Smooth muscle cell of the brain vasculature (primary cell): ENCODE measurements around the gene CDCP2.

Experiments
- DNase-seq: peaks from one replicate; pipeline ENCODE4 v3.0.0-alpha.2; 2012; ENCODE audit warnings: low read depth, low spot score

The CDCP2 gene

DNA sequence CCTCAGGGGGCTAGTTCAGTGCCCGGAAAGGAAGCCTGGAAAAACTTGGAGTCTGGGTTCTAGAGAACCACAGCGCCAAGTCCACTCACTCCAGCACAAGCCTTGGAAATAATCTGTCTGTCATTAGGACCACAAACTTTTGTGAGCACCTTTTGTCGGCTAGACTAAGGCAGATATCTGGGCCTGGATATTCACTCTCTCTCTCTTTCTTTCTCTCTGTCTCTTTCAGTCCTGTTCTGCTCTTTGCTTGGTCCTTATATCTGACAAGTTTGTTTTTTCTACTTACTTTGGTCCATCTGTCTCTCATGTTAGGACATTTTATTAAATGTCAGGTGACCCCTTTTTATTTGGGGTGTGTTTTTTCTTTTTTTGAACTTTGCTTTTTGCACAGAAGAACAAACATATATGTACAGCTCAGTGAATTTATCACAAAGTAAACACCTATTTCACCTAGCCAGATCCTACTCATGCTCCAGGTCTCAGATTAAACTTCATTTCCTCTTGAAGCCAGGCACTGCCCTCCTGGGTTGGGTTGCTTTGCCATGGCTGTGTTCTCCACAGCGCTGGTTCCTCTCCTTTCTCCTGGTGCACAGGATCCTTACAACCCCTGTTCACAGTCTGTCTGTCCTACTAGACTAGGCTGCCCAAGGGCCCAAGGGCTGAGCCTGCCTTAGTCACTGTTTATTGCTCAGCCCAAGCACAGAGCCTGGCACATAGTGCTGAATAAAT lies 58.6 kb downstream of the CDCP2 start:
- no peak for DNase-seq

- no peak for DNase-seq
Observed at GRCh38 chr1:54091666-54092065, 61.1 kb downstream of the CDCP2 start.

- no peak for DNase-seq
Observed at GRCh38 chr1:54088385-54088784, 64.4 kb downstream of the CDCP2 start.

- no peak for DNase-seq
Observed at GRCh38 chr1:54086754-54087153, 66.0 kb downstream of the CDCP2 start.

DNA sequence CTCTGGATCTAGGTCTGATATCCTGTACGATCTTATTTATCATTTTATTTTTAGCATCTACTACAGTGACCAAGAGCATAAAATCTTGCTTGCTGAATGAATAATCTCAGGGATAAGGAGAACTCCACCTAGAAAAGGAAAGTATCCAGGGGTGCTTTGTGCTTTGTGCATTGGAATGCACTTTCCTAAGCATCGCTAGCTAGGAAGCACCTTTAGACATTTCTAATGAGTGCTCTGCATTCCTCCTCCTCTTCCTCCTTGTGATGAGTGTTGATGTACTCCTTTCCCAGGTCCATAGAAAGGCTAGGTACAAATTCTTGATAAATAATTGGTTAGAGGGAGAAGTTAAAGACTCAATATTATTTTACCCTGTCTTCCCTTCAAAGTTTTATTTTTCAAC lies 68.0 kb downstream of the CDCP2 start:
- DNase-seq = no peak
